Fibroblast of lung (primary cell): ENCODE measurements around the gene C1QTNF3. TPM values are rescaled to one million over a fixed set of nuclear protein-coding genes. Genes with fewer than 3 reads are reported as not detected.

Experiments
- DNase-seq, 2 donors: peaks; one replicate each; pipeline versions ENCODE4 v3.0.0 to v3.0.0-alpha.2; 2010; ENCODE audit warnings: low read depth in 2 of 2
- H2AFZ ChIP-seq: 2 replicates; pipeline ENCODE4 v1.5.1; 2012; ENCODE audit warnings: low read length, control low read depth, inconsistent platforms
- H3K27ac ChIP-seq: 2 replicates; pipeline ENCODE4 v1.5.1; 2011; ENCODE audit warnings: low read length, control low read depth; ENCODE audit not compliant: insufficient read depth
- H3K27me3 ChIP-seq: 2 replicates; pipeline ENCODE4 v1.5.1; 2011; ENCODE audit warnings: mild to moderate bottlenecking, low read length; ENCODE audit not compliant: control insufficient read depth, insufficient read depth
- H3K36me3 ChIP-seq: 2 replicates; pipeline ENCODE4 v1.5.1; 2011; ENCODE audit warnings: low read length; ENCODE audit not compliant: control insufficient read depth, insufficient read depth
- H3K4me1 ChIP-seq: 2 replicates; pipeline ENCODE4 v1.5.1; 2011; ENCODE audit warnings: low read length; ENCODE audit not compliant: control insufficient read depth, insufficient read depth; ENCODE audit errors: extremely low read depth
- H3K4me2 ChIP-seq: 2 replicates; pipeline ENCODE4 v1.5.1; 2011; ENCODE audit warnings: low read length, control low read depth; ENCODE audit not compliant: insufficient read depth; ENCODE audit errors: extremely low read depth
- H3K4me3 ChIP-seq, 4 experiments: fragments of 200-600 bp in 1 of 4; sonication (generic) in 1 of 4; replicated peaks in 1 of 4; 2 replicates each; pipeline ENCODE4 v1.5.1; 2011 to 2016; ENCODE audit warnings: low read length in 4 of 4, low read depth in 3 of 4, mild to moderate bottlenecking in 3 of 4, control low read depth in 2 of 4, inconsistent platforms in 1 of 4, mixed read lengths in 1 of 4; ENCODE audit not compliant: insufficient read depth in 1 of 4; ENCODE audit errors: control extremely low read depth in 1 of 4
- H3K79me2 ChIP-seq: 2 replicates; pipeline ENCODE4 v1.5.1; 2012; ENCODE audit warnings: mild to moderate bottlenecking, low read length, inconsistent platforms; ENCODE audit not compliant: control insufficient read depth, insufficient read depth
- H3K9ac ChIP-seq: 2 replicates; pipeline ENCODE4 v1.5.1; 2011; ENCODE audit warnings: mild to moderate bottlenecking, low read length, control low read depth; ENCODE audit not compliant: insufficient read depth
- H3K9me3 ChIP-seq: 2 replicates; pipeline ENCODE4 v1.5.1; 2012; ENCODE audit warnings: low read depth, low read length; ENCODE audit not compliant: control insufficient read depth, insufficient read depth
- H4K20me1 ChIP-seq: 2 replicates; pipeline ENCODE4 v1.5.1; 2011; ENCODE audit warnings: low read length; ENCODE audit not compliant: control insufficient read depth, insufficient read depth; ENCODE audit errors: extremely low read depth
- EZH2 ChIP-seq: IDR thresholded peaks from 2 replicates; pipeline ENCODE4 v1.5.1; 2012; ENCODE audit warnings: low read length, control low read depth, mild to moderate bottlenecking; ENCODE audit errors: missing control alignments
- polyA plus RNA-seq, 2 donors: library from polyadenylated mRNA; depleted of rRNA in 1 of 2; stranded (reverse) in 1 of 2; unstranded in 1 of 2; fragments of >200 nt; gene quantifications; 2 replicates each; pipeline ENCODE4 v1.2.1, GENCODE V29; 2011 to 2012; ENCODE audit warnings: missing spikeins in 1 of 2
- total RNA-seq: library from RNA; depleted of rRNA; stranded (reverse); fragments of >200 nt; gene quantifications from 2 replicates; pipeline ENCODE4 v1.2.1, GENCODE V29; 2014
- TF ChIP-seq, protein P1 (sequence below), 2 donors: IDR thresholded peaks in 1 of 2; conservative IDR thresholded peaks in 1 of 2; 1 replicate in 1 of 2; 2 replicates in 1 of 2; pipeline ENCODE4 v1.5.1; 2011 to 2012; ENCODE audit warnings: low read length in 2 of 2, control low read depth in 1 of 2, inconsistent platforms in 1 of 2, low read depth in 1 of 2, mild to moderate bottlenecking in 1 of 2

The C1QTNF3 gene
- total and polyA plus RNA-seq, 2 donors (not counting 1 experiment from before 2014, with no cell fraction given), result 0.68 to 1.2 TPM

GRCh38 chr5:34015120-34015822 lies 27.7 kb downstream of the C1QTNF3 start:
- Histone ChIP-seq H3K79me2 (no peaks in the 10 kb centered on the region), H3K4me2 (no peak overlapping the region), H3K9me3 (no peaks in the 10 kb centered on the region), H3K27me3 (no peaks in the 10 kb centered on the region), H3K4me1 (no peaks in the 10 kb centered on the region), H4K20me1 (no peaks in the 10 kb centered on the region), H3K9ac (no peak overlapping the region), H3K4me3 (no peak overlapping the region), H3K27ac (no peak overlapping the region), H3K36me3 (no peaks in the 10 kb centered on the region), H2AFZ (no peak overlapping the region)
- DNase-seq, result no peak
- no peak for TF ChIP-seq EZH2
- TF ChIP-seq, protein P1, sequence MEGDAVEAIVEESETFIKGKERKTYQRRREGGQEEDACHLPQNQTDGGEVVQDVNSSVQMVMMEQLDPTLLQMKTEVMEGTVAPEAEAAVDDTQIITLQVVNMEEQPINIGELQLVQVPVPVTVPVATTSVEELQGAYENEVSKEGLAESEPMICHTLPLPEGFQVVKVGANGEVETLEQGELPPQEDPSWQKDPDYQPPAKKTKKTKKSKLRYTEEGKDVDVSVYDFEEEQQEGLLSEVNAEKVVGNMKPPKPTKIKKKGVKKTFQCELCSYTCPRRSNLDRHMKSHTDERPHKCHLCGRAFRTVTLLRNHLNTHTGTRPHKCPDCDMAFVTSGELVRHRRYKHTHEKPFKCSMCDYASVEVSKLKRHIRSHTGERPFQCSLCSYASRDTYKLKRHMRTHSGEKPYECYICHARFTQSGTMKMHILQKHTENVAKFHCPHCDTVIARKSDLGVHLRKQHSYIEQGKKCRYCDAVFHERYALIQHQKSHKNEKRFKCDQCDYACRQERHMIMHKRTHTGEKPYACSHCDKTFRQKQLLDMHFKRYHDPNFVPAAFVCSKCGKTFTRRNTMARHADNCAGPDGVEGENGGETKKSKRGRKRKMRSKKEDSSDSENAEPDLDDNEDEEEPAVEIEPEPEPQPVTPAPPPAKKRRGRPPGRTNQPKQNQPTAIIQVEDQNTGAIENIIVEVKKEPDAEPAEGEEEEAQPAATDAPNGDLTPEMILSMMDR (conservative IDR thresholded peaks at IDR 0.05 in 1 of 2, IDR thresholded peaks at IDR 0.05 in 1 of 2; ENCODE audit: low read depth in 1 of 2, low read length in 2 of 2), result no peak

DNA sequence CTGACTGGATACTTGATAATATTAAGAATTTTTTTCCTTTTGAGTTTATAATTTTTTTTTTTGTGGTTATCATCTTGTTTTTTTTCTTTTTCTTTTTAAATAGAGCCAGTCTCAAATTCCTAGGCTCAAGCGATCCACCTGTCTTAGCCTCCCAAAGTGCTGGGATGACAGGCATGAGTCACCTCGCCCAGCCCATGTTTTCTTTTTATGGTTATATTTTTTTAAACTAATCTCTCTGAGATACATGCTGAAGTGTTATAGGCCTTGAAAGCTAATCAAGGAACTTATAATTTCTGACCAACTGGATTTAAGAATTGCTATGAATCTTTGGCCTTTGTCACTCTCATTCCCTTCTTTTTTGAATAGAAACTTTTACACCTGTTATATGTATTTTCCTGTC lies 28.4 kb downstream of the C1QTNF3 start:
- Histone ChIP-seq H3K27me3 (no peaks in the 10 kb centered on the region), H3K9me3 (no peaks in the 10 kb centered on the region), H3K36me3 (no peaks in the 10 kb centered on the region), H3K4me1 (no peaks in the 10 kb centered on the region), H3K9ac (no peak overlapping the region), H3K4me3 (no peak overlapping the region), H4K20me1 (no peaks in the 10 kb centered on the region), H3K79me2 (no peaks in the 10 kb centered on the region), H2AFZ (no peak overlapping the region), H3K27ac (no peak overlapping the region), H3K4me2 (no peak overlapping the region)
- no peak for DNase-seq
- no peak for TF ChIP-seq EZH2
- TF ChIP-seq, protein P1 (conservative IDR thresholded peaks at IDR 0.05 in 1 of 2, IDR thresholded peaks at IDR 0.05 in 1 of 2; ENCODE audit: low read depth in 1 of 2, low read length in 2 of 2), result no peak

DNA sequence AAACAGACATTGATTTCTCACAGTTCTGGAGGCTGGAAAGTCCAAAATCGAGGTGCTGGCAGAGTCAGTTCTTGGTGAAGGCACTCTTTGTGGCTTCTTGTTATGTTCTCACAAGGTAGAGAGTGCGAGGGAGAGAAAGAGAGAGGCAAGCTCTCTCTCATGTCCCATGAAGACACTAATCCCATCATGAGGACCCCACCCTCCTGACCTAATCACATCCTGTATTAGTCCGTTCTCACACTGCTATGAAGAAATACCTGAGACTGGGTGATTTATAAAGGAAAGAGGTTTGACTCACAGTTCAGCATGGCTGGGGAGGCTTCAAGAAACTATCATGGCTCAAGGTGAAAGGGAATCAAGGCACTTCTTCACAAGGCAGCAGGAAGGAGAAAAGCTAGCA lies 29.5 kb downstream of the C1QTNF3 start:
- Histone ChIP-seq H3K27ac (no peak overlapping the region), H3K4me2 (no peak overlapping the region), H4K20me1 (no peaks in the 10 kb centered on the region), H3K36me3 (no peaks in the 10 kb centered on the region), H3K4me3 (no peak overlapping the region), H3K9ac (no peak overlapping the region), H3K4me1 (peaks cover 4% of the 10 kb centered on the region), H3K79me2 (no peaks in the 10 kb centered on the region), H3K27me3 (no peaks in the 10 kb centered on the region), H2AFZ (no peak overlapping the region), H3K9me3 (no peaks in the 10 kb centered on the region)
- no peak for TF ChIP-seq EZH2
- TF ChIP-seq, protein P1 (conservative IDR thresholded peaks at IDR 0.05 in 1 of 2, IDR thresholded peaks at IDR 0.05 in 1 of 2; ENCODE audit: low read depth in 1 of 2, low read length in 2 of 2), result no peak
- no peak for DNase-seq
